Measurements from ENCODE around the gene NPC2.

DNA sequence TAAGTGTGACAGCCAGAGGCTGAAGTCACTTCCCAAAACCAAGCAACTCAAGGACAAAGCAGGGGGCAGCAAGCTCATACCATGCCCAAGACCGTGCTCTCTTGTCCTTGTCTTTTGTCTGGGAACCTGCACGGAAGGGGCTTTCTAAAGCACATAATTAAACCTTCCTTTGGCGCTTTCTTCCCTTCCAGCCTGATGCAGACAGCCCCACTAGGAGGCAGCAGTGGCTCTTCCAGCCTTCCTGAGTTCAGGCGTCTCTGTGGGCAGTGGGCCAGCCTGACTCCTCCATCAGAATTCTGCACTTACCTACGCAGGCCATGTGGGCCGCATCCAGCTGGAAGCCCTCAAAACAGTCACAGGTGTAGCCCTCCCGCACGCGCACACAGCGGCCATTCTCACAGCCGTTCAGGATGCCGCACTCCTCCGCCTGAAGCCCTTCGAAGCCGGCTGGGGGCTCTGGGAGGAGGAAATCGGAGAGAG, 8.1 kb upstream of the NPC2 start:
- TF ChIP-seq, protein P1, sequence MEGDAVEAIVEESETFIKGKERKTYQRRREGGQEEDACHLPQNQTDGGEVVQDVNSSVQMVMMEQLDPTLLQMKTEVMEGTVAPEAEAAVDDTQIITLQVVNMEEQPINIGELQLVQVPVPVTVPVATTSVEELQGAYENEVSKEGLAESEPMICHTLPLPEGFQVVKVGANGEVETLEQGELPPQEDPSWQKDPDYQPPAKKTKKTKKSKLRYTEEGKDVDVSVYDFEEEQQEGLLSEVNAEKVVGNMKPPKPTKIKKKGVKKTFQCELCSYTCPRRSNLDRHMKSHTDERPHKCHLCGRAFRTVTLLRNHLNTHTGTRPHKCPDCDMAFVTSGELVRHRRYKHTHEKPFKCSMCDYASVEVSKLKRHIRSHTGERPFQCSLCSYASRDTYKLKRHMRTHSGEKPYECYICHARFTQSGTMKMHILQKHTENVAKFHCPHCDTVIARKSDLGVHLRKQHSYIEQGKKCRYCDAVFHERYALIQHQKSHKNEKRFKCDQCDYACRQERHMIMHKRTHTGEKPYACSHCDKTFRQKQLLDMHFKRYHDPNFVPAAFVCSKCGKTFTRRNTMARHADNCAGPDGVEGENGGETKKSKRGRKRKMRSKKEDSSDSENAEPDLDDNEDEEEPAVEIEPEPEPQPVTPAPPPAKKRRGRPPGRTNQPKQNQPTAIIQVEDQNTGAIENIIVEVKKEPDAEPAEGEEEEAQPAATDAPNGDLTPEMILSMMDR (conservative IDR thresholded peaks at IDR 0.05), result peak; percentile 88
- no peak for TF ChIP-seq ZFX (IDR thresholded peaks at IDR 0.05)
